ENCODE measurements around the gene PTGDR2. TPM values are rescaled to one million over a fixed set of nuclear protein-coding genes. Genes with fewer than 3 reads are reported as not detected.
A peak's percentile ranks its signal among the peaks of the same experiment; 100 is the strongest.

The PTGDR2 gene
- total RNA-seq, 1 donor from 2014 or later, result not detected

DNA sequence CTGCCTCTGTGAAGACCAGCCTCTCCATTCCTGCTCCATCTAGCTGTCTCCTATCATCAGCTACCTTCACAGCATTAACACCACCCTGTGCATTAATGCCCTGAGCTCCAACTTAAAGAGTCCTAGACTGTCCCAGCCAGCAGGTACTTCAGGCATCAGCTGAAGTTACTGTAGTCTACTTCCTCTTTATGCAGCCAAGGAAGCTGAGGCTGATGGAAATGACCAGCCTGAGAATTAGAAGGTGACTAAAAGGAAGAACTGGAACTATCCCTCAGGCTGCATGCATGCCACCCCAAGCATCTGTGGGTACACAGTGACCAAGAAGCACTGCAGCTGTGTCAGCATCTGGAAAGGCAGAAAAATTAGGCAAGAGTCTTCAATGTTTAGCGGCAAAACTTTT, 42.4 kb downstream of the PTGDR2 start:
- H3K36me3 ChIP-seq (ENCODE audit: control insufficient read depth, insufficient read depth, low read length), result no peaks in the 10 kb centered on the region
- FAIRE-seq, result peak; percentile 36

DNA sequence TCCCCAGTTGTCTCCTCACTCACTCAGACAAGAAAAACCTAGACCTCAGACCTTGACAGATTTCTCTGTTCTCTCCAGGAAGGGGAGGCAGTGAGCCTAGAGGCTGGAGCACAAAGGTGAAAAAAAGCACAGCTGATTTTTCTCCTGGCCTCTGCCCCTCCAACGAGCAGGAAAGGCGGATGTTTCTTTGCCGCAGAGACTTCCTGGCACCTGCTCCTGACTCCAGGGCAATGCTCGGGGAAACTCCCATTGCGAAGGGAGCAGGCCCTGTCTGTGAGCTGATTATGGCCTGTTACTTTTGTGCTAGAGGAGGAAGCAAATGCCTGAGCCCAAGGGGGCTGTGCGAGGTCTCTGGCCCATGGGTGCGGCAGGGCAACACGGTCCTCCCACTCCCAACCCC, 45.2 kb downstream of the PTGDR2 start:
- TF ChIP-seq, protein P1, sequence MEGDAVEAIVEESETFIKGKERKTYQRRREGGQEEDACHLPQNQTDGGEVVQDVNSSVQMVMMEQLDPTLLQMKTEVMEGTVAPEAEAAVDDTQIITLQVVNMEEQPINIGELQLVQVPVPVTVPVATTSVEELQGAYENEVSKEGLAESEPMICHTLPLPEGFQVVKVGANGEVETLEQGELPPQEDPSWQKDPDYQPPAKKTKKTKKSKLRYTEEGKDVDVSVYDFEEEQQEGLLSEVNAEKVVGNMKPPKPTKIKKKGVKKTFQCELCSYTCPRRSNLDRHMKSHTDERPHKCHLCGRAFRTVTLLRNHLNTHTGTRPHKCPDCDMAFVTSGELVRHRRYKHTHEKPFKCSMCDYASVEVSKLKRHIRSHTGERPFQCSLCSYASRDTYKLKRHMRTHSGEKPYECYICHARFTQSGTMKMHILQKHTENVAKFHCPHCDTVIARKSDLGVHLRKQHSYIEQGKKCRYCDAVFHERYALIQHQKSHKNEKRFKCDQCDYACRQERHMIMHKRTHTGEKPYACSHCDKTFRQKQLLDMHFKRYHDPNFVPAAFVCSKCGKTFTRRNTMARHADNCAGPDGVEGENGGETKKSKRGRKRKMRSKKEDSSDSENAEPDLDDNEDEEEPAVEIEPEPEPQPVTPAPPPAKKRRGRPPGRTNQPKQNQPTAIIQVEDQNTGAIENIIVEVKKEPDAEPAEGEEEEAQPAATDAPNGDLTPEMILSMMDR (IDR thresholded peaks at IDR 0.05; ENCODE audit: insufficient read depth, low read length, severe bottlenecking), result no peak
- DNase-seq (ENCODE audit: low read depth) (no peak), FAIRE-seq (no peak)
- H3K4me3 ChIP-seq (ENCODE audit: low read depth, low read length), result no peak overlapping the region
- no peaks in the 10 kb centered on the region for H3K36me3 ChIP-seq (ENCODE audit: control insufficient read depth, insufficient read depth, low read length)
- H3K27me3 ChIP-seq (ENCODE audit: control insufficient read depth, insufficient read depth, low read length), result no peaks in the 10 kb centered on the region

More for the DNA sequence above, 42.4 kb downstream of the PTGDR2 start:
- no peak overlapping the region for H3K4me3 ChIP-seq (ENCODE audit: low read depth, low read length)
- DNase-seq (ENCODE audit: low read depth), result no peak
- H3K27me3 ChIP-seq (ENCODE audit: control insufficient read depth, insufficient read depth, low read length), result no peaks in the 10 kb centered on the region
- TF ChIP-seq, protein P1 (IDR thresholded peaks at IDR 0.05; ENCODE audit: insufficient read depth, low read length, severe bottlenecking), result no peak

DNA sequence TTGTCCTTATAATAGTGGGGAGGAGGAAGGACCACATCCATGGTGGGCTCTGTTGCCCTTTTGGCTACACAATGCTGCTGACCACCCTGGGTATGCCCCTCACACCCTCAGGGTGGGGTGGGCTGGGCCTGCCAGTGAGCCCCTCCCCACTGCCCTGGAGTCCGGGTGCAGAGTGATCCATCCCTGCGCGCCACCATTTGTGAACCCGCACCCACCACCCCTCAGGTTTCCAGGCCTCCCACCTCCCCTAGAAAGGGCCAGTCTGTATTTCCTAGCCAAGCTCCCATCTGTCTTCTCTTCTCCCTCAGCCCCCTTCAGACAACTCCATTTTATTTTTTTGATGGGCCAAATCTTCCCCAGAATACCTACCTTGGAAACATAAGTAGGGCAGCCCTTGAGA, 45.6 kb downstream of the PTGDR2 start:
- TF ChIP-seq, protein P1 (IDR thresholded peaks at IDR 0.05; ENCODE audit: insufficient read depth, low read length, severe bottlenecking), result no peak
- no peak for FAIRE-seq
- Histone ChIP-seq H3K36me3 (ENCODE audit: control insufficient read depth, insufficient read depth, low read length) (no peaks in the 10 kb centered on the region), H3K27me3 (ENCODE audit: control insufficient read depth, insufficient read depth, low read length) (no peaks in the 10 kb centered on the region), H3K4me3 (ENCODE audit: low read depth, low read length) (no peak overlapping the region)
- no peak for DNase-seq (ENCODE audit: low read depth)

DNA sequence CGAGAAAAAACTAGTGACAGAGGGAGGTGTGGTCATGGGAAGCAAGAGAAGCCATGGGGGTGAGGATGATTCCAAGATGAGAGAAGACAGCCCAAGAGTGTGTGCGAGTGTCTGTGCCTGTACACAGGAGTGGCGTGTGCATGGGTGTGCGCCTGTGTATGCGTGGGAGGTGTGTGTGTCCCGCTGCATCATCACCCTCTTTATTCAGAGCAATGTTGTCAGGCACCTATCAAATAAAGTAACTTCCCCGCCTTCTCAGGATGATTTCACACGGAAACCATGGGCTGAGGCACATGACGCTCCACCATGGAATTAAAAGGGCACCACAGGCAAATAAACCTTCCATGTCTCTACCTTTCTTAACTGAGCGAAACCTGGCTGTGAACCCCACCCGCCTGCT, 46.1 kb downstream of the PTGDR2 start:
- TF ChIP-seq, protein P1 (IDR thresholded peaks at IDR 0.05; ENCODE audit: insufficient read depth, low read length, severe bottlenecking), result no peak
- DNase-seq (ENCODE audit: low read depth) (no peak), FAIRE-seq (no peak)
- Histone ChIP-seq H3K27me3 (ENCODE audit: control insufficient read depth, insufficient read depth, low read length) (no peaks in the 10 kb centered on the region), H3K36me3 (ENCODE audit: control insufficient read depth, insufficient read depth, low read length) (no peaks in the 10 kb centered on the region), H3K4me3 (ENCODE audit: low read depth, low read length) (no peak overlapping the region)

DNA sequence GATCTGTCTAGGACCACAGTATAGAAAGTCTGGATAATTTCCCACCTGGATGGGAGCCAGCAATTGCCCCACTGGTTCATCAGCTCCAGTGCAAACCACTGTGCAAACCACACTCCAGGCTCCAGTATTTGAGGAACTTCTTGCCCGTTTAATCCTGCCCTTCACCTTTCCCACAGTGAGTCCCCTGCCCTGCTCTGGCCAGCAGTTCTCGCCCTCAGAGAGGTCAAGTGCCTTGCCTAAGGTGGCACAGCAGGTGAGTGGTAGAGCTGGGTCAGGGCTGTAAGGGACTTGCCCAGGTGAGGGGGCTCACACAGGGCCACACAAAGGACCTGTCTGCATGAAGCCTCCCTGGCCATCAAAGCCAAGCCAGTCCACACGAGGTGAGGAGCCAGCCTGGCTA, 46.5 kb downstream of the PTGDR2 start:
- FAIRE-seq (no peak), DNase-seq (ENCODE audit: low read depth) (no peak)
- Histone ChIP-seq H3K4me3 (ENCODE audit: low read depth, low read length) (no peak overlapping the region), H3K36me3 (ENCODE audit: control insufficient read depth, insufficient read depth, low read length) (no peaks in the 10 kb centered on the region), H3K27me3 (ENCODE audit: control insufficient read depth, insufficient read depth, low read length) (no peaks in the 10 kb centered on the region)
- TF ChIP-seq, protein P1 (IDR thresholded peaks at IDR 0.05; ENCODE audit: insufficient read depth, low read length, severe bottlenecking), result no peak

DNA sequence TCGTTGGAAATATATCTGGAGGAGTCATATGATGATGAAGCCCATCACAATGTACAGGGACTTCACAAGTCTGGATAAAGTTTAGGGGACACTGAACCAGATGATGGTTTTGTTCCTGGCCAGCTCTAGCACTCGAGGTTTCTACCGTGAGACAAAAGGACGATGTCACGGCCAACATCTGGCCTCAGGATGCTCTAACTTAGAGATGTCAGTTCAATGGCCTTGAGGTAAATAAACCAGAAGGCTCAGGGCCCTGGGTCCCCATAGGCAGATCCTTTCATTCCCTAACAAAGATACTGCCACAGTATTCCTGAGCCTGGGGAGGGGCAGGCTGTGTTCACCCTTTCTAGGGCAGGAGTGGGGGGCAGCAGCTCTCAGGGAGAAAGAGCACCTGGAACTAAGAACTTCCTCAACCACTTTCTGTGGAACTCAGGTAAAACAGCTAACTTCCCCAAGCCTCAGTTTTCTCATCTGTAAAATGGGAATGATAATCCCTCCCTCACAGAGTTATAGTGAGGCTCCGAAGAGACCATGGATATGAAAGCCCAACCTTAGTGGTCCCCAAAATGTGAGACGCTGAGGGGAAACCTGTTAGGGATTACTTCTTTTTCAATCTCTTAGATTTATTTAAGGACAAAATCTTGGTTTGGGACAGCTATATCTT, 52.3 kb downstream of the PTGDR2 start:
- no peak for DNase-seq (ENCODE audit: low read depth)
- H3K36me3 ChIP-seq (ENCODE audit: control insufficient read depth, insufficient read depth, low read length), result no peaks in the 10 kb centered on the region
- TF ChIP-seq, protein P1 (IDR thresholded peaks at IDR 0.05; ENCODE audit: insufficient read depth, low read length, severe bottlenecking), result no peak
- no peak for FAIRE-seq
- no peaks in the 10 kb centered on the region for H3K27me3 ChIP-seq (ENCODE audit: control insufficient read depth, insufficient read depth, low read length)
- H3K4me3 ChIP-seq (ENCODE audit: low read depth, low read length), result no peak overlapping the region
